Cardiac muscle cell (in vitro differentiated cells and primary cell): ENCODE measurements around the gene EEF1AKMT1. TPM values are rescaled to one million over a fixed set of nuclear protein-coding genes. Genes with fewer than 3 reads are reported as not detected.

Experiments
- DNase-seq, 2 donors: peaks; one replicate each; pipeline versions ENCODE4 v3.0.0 to v3.0.0-alpha.2; 2010 to 2017; ENCODE audit warnings: low read depth in 1 of 2, low spot score in 1 of 2
- H3K27ac ChIP-seq: fragments of 200-600 bp; sonication (generic); 2 replicates; pipeline ENCODE4 v1.5.1; 2016
- H3K27me3 ChIP-seq: fragments of 200-600 bp; sonication (generic); 2 replicates; pipeline ENCODE4 v1.6.0; 2016; ENCODE audit warnings: control low read depth
- H3K36me3 ChIP-seq: fragments of 200-600 bp; sonication (generic); 2 replicates; pipeline ENCODE4 v1.5.1; 2016; ENCODE audit warnings: control low read depth
- H3K4me1 ChIP-seq: fragments of 200-600 bp; sonication (generic); 2 replicates; pipeline ENCODE4 v1.8.1; 2017; ENCODE audit warnings: low read depth, mild to moderate bottlenecking, mixed run types
- H3K4me3 ChIP-seq: fragments of 200-600 bp; sonication (generic); 2 replicates; pipeline ENCODE4 v1.5.1; 2016; ENCODE audit warnings: mild to moderate bottlenecking
- H3K9me3 ChIP-seq: fragments of 200-600 bp; sonication (generic); 2 replicates; pipeline ENCODE4 v1.5.1; 2017; ENCODE audit warnings: low read depth, mild to moderate bottlenecking, control low read depth
- CTCF ChIP-seq: IDR thresholded peaks from 2 replicates; pipeline ENCODE4 v1.5.1; 2012; ENCODE audit warnings: low read depth, mild to moderate bottlenecking, low read length
- polyA plus RNA-seq: library from polyadenylated mRNA; unstranded; fragments of >200 nt; fragmentation: Nextera tagmentation; extraction: Ambion mirVana; gene quantifications from 2 replicates; pipeline ENCODE4 v1.2.1, GENCODE V29; 2016
- total RNA-seq: library from RNA; depleted of rRNA; stranded (reverse); fragments of >200 nt; gene quantifications from 2 replicates; pipeline ENCODE4 v1.2.3, GENCODE V29; 2016

The EEF1AKMT1 gene
- total and polyA plus RNA-seq, 2 experiments from 2014 or later = 7.2 to 11.5 TPM

- peak in 1 of 2 donors; percentile 22 for DNase-seq
- H3K27me3 ChIP-seq = peaks cover 6% of the 10 kb centered on the region
- H3K36me3 ChIP-seq = no peaks in the 10 kb centered on the region
- no peaks in the 10 kb centered on the region for H3K9me3 ChIP-seq
- TF ChIP-seq CTCF = no peak
- peaks cover 12% of the 10 kb centered on the region for H3K4me1 ChIP-seq
- no peak overlapping the region for H3K27ac ChIP-seq
- H3K4me3 ChIP-seq = peak overlapping the region; percentile 42
Measured at GRCh38 chr13:20702530-20702914, 71.2 kb downstream of the EEF1AKMT1 start.

- Histone ChIP-seq H3K9me3 (no peaks in the 10 kb centered on the region), H3K27ac (no peak overlapping the region), H3K4me3 (peak overlapping the region; percentile 42), H3K27me3 (peaks cover 6% of the 10 kb centered on the region), H3K36me3 (no peaks in the 10 kb centered on the region), H3K4me1 (peaks cover 12% of the 10 kb centered on the region)
- TF ChIP-seq CTCF = no peak
- no peak for DNase-seq
Measured at GRCh38 chr13:20701461-20701860, 72.3 kb downstream of the EEF1AKMT1 start.

- H3K4me1 ChIP-seq = peaks cover 12% of the 10 kb centered on the region
- no peaks in the 10 kb centered on the region for H3K9me3 ChIP-seq
- no peak for TF ChIP-seq CTCF
Measured at GRCh38 chr13:20700288-20700687, 73.5 kb downstream of the EEF1AKMT1 start.

GRCh38 chr13:20699715-20700114, 74.0 kb downstream of the EEF1AKMT1 start:
- H3K27ac ChIP-seq = no peak overlapping the region
- no peak for TF ChIP-seq CTCF
- H3K27me3 ChIP-seq = peaks cover 6% of the 10 kb centered on the region
- H3K4me3 ChIP-seq = no peak overlapping the region
- DNase-seq = no peak
- no peaks in the 10 kb centered on the region for H3K36me3 ChIP-seq
- H3K4me1 ChIP-seq = peaks cover 12% of the 10 kb centered on the region
- H3K9me3 ChIP-seq = no peaks in the 10 kb centered on the region

More at GRCh38 chr13:20700288-20700687, 73.5 kb downstream of the EEF1AKMT1 start:
- peaks cover 6% of the 10 kb centered on the region for H3K27me3 ChIP-seq
- H3K4me3 ChIP-seq = no peak overlapping the region
- DNase-seq = no peak
- no peaks in the 10 kb centered on the region for H3K36me3 ChIP-seq
- H3K27ac ChIP-seq = no peak overlapping the region

GRCh38 chr13:20696073-20696472, 77.7 kb downstream of the EEF1AKMT1 start:
- H3K9me3 ChIP-seq = no peaks in the 10 kb centered on the region
- no peak overlapping the region for H3K27ac ChIP-seq
- no peak overlapping the region for H3K4me3 ChIP-seq
- peaks cover 3% of the 10 kb centered on the region for H3K36me3 ChIP-seq
- DNase-seq = no peak
- no peaks in the 10 kb centered on the region for H3K4me1 ChIP-seq
- no peak for TF ChIP-seq CTCF
- H3K27me3 ChIP-seq = no peaks in the 10 kb centered on the region

- Histone ChIP-seq H3K27me3 (no peaks in the 10 kb centered on the region), H3K27ac (no peak overlapping the region), H3K9me3 (no peaks in the 10 kb centered on the region), H3K4me3 (no peak overlapping the region), H3K4me1 (peaks cover 8% of the 10 kb centered on the region), H3K36me3 (peaks cover 5% of the 10 kb centered on the region)
- no peak for DNase-seq
- TF ChIP-seq CTCF = no peak
Measured at GRCh38 chr13:20691616-20692015, 82.1 kb downstream of the EEF1AKMT1 start.
